Suprapubic skin (tissue), 3 donors: Measurements from ENCODE around the gene RUNX2.

Source experiments
- POLR2A ChIP-seq, 2 donors: fragments of 450-650 bp; IDR thresholded peaks; one replicate each; pipeline ENCODE4 v1.6.1; 2017; ENCODE audit warnings: antibody characterized with exemption in 2 of 2, mild to moderate bottlenecking in 2 of 2, moderate library complexity in 2 of 2
- TF ChIP-seq, protein P1 (sequence below), 2 donors: fragments of 200-600 bp in 1 of 2; fragments of 450-650 bp in 1 of 2; sonication (generic) in 1 of 2; IDR thresholded peaks; one replicate each; pipeline ENCODE4 v1.5.1; 2016 to 2019; ENCODE audit warnings: antibody characterized with exemption in 2 of 2, mild to moderate bottlenecking in 1 of 2, moderate library complexity in 1 of 2

DNA sequence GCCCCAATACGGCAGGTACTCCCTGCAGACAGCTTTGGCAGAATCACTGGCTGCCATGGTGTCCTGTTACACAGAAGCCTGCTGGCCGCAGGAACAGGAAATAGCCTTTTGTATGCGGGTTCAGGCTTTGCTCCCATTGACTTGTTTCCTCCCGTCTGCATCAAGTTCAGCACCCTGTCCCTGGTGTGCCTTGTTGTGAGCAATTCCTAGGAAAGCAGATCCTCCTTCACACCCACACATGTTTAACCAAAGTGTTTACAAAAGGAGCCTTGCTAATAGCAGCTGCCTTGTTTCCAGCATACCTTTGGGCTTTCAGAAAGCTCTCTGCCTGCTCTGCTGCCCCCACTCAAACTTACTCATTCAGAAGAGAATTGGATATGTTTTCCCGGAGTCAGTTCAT, 176.8 kb downstream of the RUNX2 start:
- TF ChIP-seq, protein P1, sequence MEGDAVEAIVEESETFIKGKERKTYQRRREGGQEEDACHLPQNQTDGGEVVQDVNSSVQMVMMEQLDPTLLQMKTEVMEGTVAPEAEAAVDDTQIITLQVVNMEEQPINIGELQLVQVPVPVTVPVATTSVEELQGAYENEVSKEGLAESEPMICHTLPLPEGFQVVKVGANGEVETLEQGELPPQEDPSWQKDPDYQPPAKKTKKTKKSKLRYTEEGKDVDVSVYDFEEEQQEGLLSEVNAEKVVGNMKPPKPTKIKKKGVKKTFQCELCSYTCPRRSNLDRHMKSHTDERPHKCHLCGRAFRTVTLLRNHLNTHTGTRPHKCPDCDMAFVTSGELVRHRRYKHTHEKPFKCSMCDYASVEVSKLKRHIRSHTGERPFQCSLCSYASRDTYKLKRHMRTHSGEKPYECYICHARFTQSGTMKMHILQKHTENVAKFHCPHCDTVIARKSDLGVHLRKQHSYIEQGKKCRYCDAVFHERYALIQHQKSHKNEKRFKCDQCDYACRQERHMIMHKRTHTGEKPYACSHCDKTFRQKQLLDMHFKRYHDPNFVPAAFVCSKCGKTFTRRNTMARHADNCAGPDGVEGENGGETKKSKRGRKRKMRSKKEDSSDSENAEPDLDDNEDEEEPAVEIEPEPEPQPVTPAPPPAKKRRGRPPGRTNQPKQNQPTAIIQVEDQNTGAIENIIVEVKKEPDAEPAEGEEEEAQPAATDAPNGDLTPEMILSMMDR (IDR thresholded peaks at IDR 0.05): no peak
- TF ChIP-seq POLR2A (IDR thresholded peaks at IDR 0.05): no peak
